HepG2 (cell line): ENCODE data around the gene APOC4. TPM values are rescaled to one million over a fixed set of nuclear protein-coding genes. Genes with fewer than 3 reads are reported as not detected.

Experiments
- AGO1 ChIP-seq: fragments of 200-400 bp; formaldehyde crosslinking; IDR thresholded peaks from 2 replicates; pipeline ENCODE4 v1.6.1; 2017; ENCODE audit warnings: mild to moderate bottlenecking, low read depth, low read length, moderate library complexity; ENCODE audit not compliant: poor library complexity, severe bottlenecking
- GATAD1 ChIP-seq: IDR thresholded peaks from 2 replicates; pipeline ENCODE4 v1.6.1; 2016; ENCODE audit warnings: missing genetic modification reagents, missing compliant biosample characterization
- NCOA5 ChIP-seq: sonication (generic); formaldehyde crosslinking; IDR thresholded peaks from 2 replicates; pipeline ENCODE4 v1.4.0; 2020; ENCODE audit warnings: missing genetic modification reagents
- NFE2L1 ChIP-seq: sonication (generic); formaldehyde crosslinking; IDR thresholded peaks from 2 replicates; pipeline ENCODE4 v1.4.0; 2020; ENCODE audit warnings: missing genetic modification reagents, mild to moderate bottlenecking, borderline replicate concordance
- NONO ChIP-seq, 2 experiments: fragments of 450-650 bp in 1 of 2; sonication (generic) in 1 of 2; formaldehyde crosslinking in 1 of 2; IDR thresholded peaks in 1 of 2; conservative IDR thresholded peaks in 1 of 2; 2 replicates each; pipeline versions ENCODE4 v1.6.1 to v1.8.0; 2017 to 2022; ENCODE audit warnings: mild to moderate bottlenecking in 1 of 2, missing genetic modification reagents in 1 of 2, moderate library complexity in 1 of 2
- RELA ChIP-seq: sonication (generic); formaldehyde crosslinking; IDR thresholded peaks from 2 replicates; pipeline ENCODE4 v1.4.0; 2020; ENCODE audit warnings: missing genetic modification reagents
- ZC3H13 ChIP-seq: sonication (generic); formaldehyde crosslinking; IDR thresholded peaks from 2 replicates; pipeline ENCODE4 v1.8.1; 2023; ENCODE audit warnings: mild to moderate bottlenecking, missing genetic modification reagents, moderate library complexity
- ZNF546 ChIP-seq: sonication (generic); formaldehyde crosslinking; conservative IDR thresholded peaks from 2 replicates; pipeline ENCODE4 v1.8.1; 2023; ENCODE audit warnings: mild to moderate bottlenecking, missing genetic modification reagents
- ZNF572 ChIP-seq: sonication (generic); formaldehyde crosslinking; IDR thresholded peaks from 2 replicates; pipeline ENCODE4 v1.5.1; 2020; ENCODE audit warnings: mild to moderate bottlenecking, missing genetic modification reagents
- ZNF577 ChIP-seq: sonication (generic); formaldehyde crosslinking; IDR thresholded peaks from 2 replicates; pipeline ENCODE4 v1.4.0; 2020; ENCODE audit warnings: mild to moderate bottlenecking, low read depth, missing genetic modification reagents, borderline replicate concordance
- ZNF674 ChIP-seq: sonication (generic); formaldehyde crosslinking; IDR thresholded peaks from 2 replicates; pipeline ENCODE4 v1.5.0; 2020; ENCODE audit warnings: low read depth, mild to moderate bottlenecking, missing genetic modification reagents
- ZNF713 ChIP-seq: sonication (generic); formaldehyde crosslinking; IDR thresholded peaks from 2 replicates; pipeline ENCODE4 v1.4.0; 2020; ENCODE audit warnings: mild to moderate bottlenecking, missing genetic modification reagents
- ZNF776 ChIP-seq: sonication (generic); formaldehyde crosslinking; IDR thresholded peaks from 2 replicates; pipeline ENCODE4 v1.4.0; 2020; ENCODE audit warnings: mild to moderate bottlenecking, missing genetic modification reagents
- polyA plus RNA-seq, 8 experiments: library from polyadenylated mRNA; depleted of rRNA in 3 of 8; stranded (reverse) in 7 of 8; unstranded in 1 of 8; fragments of >200 nt; fragmentation: Illumina TruSeq in 4 of 8; extraction: Trizol in 4 of 8; gene quantifications; 2 replicates each; pipeline versions ENCODE4 v1.2.1 to v1.2.3, GENCODE V29; 2011 to 2016; ENCODE audit warnings: low read depth in 4 of 8, missing spikeins in 1 of 8, mixed read lengths in 1 of 8; ENCODE audit not compliant: insufficient read depth in 1 of 8
- total RNA-seq, 5 experiments: library from RNA; depleted of rRNA; stranded (reverse); fragments of >200 nt; fragmentation: Illumina TruSeq; extraction: Trizol; gene quantifications; 2 replicates each; pipeline ENCODE4 v1.2.3, GENCODE V29; 2016; ENCODE audit warnings: low read depth in 1 of 5
- TF ChIP-seq, protein P1 (sequence below): sonication (generic); formaldehyde crosslinking; IDR thresholded peaks from 2 replicates; pipeline ENCODE4 v1.5.1; 2020; ENCODE audit warnings: mild to moderate bottlenecking, moderate library complexity, missing genetic modification reagents
- TF ChIP-seq, protein P2 (sequence below): sonication (generic); formaldehyde crosslinking; IDR thresholded peaks from 2 replicates; pipeline ENCODE4 v1.9.0; 2022; ENCODE audit warnings: low read depth, missing genetic modification reagents
- TF ChIP-seq, protein P3 (sequence below): sonication (generic); formaldehyde crosslinking; IDR thresholded peaks from 2 replicates; pipeline ENCODE4 v1.8.1; 2022; ENCODE audit warnings: low read depth, mild to moderate bottlenecking, missing genetic modification reagents
- TF ChIP-seq, protein P4 (sequence below): sonication (generic); formaldehyde crosslinking; IDR thresholded peaks from 2 replicates; pipeline ENCODE4 v1.4.0; 2020; ENCODE audit warnings: missing genetic modification reagents, borderline replicate concordance
- TF ChIP-seq, protein P5 (sequence below): sonication (generic); formaldehyde crosslinking; IDR thresholded peaks from 2 replicates; pipeline ENCODE4 v1.8.1; 2023; ENCODE audit warnings: mild to moderate bottlenecking, missing genetic modification reagents, borderline replicate concordance

Gene APOC4
- total and polyA plus RNA-seq, 2 of the 13 experiments (the other 11 are each of a cell fraction or from before 2014, with no cell fraction given): 0.46 TPM; not detected in 1

DNA sequence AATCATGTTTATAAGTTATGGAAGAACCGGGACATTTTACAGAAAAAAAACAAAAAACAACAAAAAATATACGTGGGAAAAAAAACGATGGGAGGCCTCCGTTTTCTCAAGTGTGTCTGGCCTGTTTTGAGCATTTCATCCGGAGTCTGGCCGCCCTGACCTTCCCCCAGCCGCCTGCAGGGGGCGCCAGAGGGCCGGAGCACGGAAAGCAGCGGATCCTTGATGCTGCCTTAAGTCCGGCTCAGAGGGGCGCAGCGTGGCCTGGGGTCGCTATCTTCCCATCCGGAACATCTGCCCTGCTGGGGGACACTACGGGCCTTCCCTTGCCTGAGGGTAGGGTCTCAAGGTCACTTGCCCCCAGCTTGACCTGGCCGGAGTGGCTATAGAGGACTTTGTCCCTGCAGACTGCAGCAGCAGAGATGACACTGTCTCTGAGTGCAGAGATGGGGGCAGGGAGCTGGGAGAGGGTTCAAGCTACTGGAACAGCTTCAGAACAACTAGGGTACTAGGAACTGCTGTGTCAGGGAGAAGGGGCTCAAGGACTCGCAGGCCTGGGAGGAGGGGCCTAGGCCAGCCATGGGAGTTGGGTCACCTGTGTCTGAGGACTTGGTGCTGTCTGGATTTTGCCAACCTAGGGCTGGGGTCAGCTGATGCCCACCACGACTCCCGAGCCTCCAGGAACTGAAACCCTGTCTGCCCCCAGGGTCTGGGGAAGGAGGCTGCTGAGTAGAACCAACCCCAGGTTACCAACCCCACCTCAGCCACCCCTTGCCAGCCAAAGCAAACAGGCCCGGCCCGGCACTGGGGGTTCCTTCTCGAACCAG, 38.2 kb upstream of the APOC4 start (continued):
- no peak for TF ChIP-seq ZNF713
- 0 out of 2 replicates have a peak, but pooled peaks have one; percentile 55 for TF ChIP-seq ZNF546 (CRISPR knock-in tag)
- TF ChIP-seq, protein P1, sequence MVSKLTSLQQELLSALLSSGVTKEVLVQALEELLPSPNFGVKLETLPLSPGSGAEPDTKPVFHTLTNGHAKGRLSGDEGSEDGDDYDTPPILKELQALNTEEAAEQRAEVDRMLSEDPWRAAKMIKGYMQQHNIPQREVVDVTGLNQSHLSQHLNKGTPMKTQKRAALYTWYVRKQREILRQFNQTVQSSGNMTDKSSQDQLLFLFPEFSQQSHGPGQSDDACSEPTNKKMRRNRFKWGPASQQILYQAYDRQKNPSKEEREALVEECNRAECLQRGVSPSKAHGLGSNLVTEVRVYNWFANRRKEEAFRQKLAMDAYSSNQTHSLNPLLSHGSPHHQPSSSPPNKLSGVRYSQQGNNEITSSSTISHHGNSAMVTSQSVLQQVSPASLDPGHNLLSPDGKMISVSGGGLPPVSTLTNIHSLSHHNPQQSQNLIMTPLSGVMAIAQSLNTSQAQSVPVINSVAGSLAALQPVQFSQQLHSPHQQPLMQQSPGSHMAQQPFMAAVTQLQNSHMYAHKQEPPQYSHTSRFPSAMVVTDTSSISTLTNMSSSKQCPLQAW (CRISPR knock-in tag): peak; percentile 94
- TF ChIP-seq, protein P2, sequence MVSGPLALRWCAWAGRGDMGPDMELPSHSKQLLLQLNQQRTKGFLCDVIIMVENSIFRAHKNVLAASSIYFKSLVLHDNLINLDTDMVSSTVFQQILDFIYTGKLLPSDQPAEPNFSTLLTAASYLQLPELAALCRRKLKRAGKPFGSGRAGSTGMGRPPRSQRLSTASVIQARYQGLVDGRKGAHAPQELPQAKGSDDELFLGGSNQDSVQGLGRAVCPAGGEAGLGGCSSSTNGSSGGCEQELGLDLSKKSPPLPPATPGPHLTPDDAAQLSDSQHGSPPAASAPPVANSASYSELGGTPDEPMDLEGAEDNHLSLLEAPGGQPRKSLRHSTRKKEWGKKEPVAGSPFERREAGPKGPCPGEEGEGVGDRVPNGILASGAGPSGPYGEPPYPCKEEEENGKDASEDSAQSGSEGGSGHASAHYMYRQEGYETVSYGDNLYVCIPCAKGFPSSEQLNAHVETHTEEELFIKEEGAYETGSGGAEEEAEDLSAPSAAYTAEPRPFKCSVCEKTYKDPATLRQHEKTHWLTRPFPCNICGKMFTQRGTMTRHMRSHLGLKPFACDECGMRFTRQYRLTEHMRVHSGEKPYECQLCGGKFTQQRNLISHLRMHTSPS (CRISPR knock-in tag): peak; percentile 73; the same call in 1 of the 2 replicates
- TF ChIP-seq ZNF674 (CRISPR knock-in tag): no peak
- TF ChIP-seq, protein P3, sequence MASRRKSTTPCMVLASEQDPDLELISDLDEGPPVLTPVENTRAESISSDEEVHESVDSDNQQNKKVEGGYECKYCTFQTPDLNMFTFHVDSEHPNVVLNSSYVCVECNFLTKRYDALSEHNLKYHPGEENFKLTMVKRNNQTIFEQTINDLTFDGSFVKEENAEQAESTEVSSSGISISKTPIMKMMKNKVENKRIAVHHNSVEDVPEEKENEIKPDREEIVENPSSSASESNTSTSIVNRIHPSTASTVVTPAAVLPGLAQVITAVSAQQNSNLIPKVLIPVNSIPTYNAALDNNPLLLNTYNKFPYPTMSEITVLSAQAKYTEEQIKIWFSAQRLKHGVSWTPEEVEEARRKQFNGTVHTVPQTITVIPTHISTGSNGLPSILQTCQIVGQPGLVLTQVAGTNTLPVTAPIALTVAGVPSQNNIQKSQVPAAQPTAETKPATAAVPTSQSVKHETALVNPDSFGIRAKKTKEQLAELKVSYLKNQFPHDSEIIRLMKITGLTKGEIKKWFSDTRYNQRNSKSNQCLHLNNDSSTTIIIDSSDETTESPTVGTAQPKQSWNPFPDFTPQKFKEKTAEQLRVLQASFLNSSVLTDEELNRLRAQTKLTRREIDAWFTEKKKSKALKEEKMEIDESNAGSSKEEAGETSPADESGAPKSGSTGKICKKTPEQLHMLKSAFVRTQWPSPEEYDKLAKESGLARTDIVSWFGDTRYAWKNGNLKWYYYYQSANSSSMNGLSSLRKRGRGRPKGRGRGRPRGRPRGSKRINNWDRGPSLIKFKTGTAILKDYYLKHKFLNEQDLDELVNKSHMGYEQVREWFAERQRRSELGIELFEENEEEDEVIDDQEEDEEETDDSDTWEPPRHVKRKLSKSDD (CRISPR knock-in tag): peak; percentile 50; the same call in 1 of the 2 replicates
- TF ChIP-seq NONO (IDR thresholded peaks at IDR 0.05): no peak
- peak; percentile 93 for TF ChIP-seq NONO (CRISPR knock-in tag; conservative IDR thresholded peaks at IDR 0.05)
- TF ChIP-seq ZNF577 (CRISPR knock-in tag): no peak
- TF ChIP-seq AGO1: peak; percentile 63
- TF ChIP-seq, protein P4, sequence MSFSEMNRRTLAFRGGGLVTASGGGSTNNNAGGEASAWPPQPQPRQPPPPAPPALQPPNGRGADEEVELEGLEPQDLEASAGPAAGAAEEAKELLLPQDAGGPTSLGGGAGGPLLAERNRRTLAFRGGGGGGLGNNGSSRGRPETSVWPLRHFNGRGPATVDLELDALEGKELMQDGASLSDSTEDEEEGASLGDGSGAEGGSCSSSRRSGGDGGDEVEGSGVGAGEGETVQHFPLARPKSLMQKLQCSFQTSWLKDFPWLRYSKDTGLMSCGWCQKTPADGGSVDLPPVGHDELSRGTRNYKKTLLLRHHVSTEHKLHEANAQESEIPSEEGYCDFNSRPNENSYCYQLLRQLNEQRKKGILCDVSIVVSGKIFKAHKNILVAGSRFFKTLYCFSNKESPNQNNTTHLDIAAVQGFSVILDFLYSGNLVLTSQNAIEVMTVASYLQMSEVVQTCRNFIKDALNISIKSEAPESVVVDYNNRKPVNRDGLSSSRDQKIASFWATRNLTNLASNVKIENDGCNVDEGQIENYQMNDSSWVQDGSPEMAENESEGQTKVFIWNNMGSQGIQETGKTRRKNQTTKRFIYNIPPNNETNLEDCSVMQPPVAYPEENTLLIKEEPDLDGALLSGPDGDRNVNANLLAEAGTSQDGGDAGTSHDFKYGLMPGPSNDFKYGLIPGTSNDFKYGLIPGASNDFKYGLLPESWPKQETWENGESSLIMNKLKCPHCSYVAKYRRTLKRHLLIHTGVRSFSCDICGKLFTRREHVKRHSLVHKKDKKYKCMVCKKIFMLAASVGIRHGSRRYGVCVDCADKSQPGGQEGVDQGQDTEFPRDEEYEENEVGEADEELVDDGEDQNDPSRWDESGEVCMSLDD (CRISPR knock-in tag): peak; percentile 53; the same call in 1 of the 2 replicates
- no peak for TF ChIP-seq ZNF572
- no peak for TF ChIP-seq ZNF776
- no peak for TF ChIP-seq NCOA5
- TF ChIP-seq, protein P5, sequence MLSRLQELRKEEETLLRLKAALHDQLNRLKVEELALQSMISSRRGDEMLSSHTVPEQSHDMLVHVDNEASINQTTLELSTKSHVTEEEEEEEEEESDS (CRISPR knock-in tag): peak; percentile 85; the same call in 1 of the 2 replicates
- no peak for TF ChIP-seq NFE2L1
- TF ChIP-seq GATAD1 (CRISPR knock-in tag): peak; percentile 61
- peak; percentile 75 for TF ChIP-seq ZC3H13 (CRISPR knock-in tag)
- TF ChIP-seq RELA (CRISPR knock-in tag): peak; percentile 57; the same call in 1 of the 2 replicates
